ENCODE results near the gene TMEM272. TPM values are rescaled to one million over a fixed set of nuclear protein-coding genes. Genes with fewer than 3 reads are reported as not detected.

Gene TMEM272
- polyA plus RNA-seq, 1 donor: 1.1 TPM

DNA sequence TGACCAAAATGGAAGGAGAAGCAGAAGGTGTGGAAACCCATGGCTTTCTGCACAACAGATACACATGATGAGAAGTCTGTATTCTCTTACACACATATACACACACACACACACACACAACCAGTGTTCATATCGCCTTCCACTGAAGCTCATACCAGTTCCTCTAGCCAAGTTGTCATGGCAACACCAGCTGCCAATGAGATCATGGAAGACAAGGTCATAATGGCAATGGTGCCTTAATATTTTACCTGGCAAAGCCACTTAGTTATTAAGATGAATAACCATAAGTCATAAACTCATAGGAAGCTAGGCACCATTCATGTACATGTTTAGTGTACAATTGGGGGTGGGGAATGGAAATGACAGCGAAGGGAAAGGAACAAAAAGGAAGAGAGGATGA, 38.4 kb downstream of the TMEM272 start:
- Histone ChIP-seq H3K27ac (ENCODE audit: low read length) (no peak overlapping the region), H3K9me3 (ENCODE audit: control insufficient read depth, low read depth, low read length) (no peaks in the 10 kb centered on the region), H3K4me3 (ENCODE audit: low read length) (no peak overlapping the region), H3K36me3 (ENCODE audit: control insufficient read depth, insufficient read depth, low read length) (no peaks in the 10 kb centered on the region), H3K27me3 (ENCODE audit: control insufficient read depth, insufficient read depth, low read length) (no peaks in the 10 kb centered on the region), H3K4me1 (ENCODE audit: control insufficient read depth, insufficient read depth, low read length) (peaks cover 22% of the 10 kb centered on the region)
- DNase-seq: no peak
- 67% methylated on average over 1 of the region's 2 CpGs for WGBS (ENCODE audit: insufficient coverage, low lambda C conversion rate)

- no peaks in the 10 kb centered on the region for H3K36me3 ChIP-seq (ENCODE audit: control insufficient read depth, insufficient read depth, low read length)
- H3K27ac ChIP-seq (ENCODE audit: low read length): no peak overlapping the region
- DNase-seq: no peak
- WGBS (ENCODE audit: insufficient coverage, low lambda C conversion rate): no CpG with 5 or more reads among the region's 2 CpGs
- no peaks in the 10 kb centered on the region for H3K9me3 ChIP-seq (ENCODE audit: control insufficient read depth, low read depth, low read length)
- no peaks in the 10 kb centered on the region for H3K27me3 ChIP-seq (ENCODE audit: control insufficient read depth, insufficient read depth, low read length)
- H3K4me1 ChIP-seq (ENCODE audit: control insufficient read depth, insufficient read depth, low read length): peaks cover 24% of the 10 kb centered on the region
- H3K4me3 ChIP-seq (ENCODE audit: low read length): no peak overlapping the region
These were observed 39.1 kb downstream of the TMEM272 start for GRCh38 chr13:51805925-51806324.

GRCh38 chr13:51805313-51805712, 39.7 kb downstream of the TMEM272 start:
- H3K4me3 ChIP-seq (ENCODE audit: low read length): no peak overlapping the region
- H3K4me1 ChIP-seq (ENCODE audit: control insufficient read depth, insufficient read depth, low read length): peaks cover 24% of the 10 kb centered on the region
- H3K27ac ChIP-seq (ENCODE audit: low read length): no peak overlapping the region

DNA sequence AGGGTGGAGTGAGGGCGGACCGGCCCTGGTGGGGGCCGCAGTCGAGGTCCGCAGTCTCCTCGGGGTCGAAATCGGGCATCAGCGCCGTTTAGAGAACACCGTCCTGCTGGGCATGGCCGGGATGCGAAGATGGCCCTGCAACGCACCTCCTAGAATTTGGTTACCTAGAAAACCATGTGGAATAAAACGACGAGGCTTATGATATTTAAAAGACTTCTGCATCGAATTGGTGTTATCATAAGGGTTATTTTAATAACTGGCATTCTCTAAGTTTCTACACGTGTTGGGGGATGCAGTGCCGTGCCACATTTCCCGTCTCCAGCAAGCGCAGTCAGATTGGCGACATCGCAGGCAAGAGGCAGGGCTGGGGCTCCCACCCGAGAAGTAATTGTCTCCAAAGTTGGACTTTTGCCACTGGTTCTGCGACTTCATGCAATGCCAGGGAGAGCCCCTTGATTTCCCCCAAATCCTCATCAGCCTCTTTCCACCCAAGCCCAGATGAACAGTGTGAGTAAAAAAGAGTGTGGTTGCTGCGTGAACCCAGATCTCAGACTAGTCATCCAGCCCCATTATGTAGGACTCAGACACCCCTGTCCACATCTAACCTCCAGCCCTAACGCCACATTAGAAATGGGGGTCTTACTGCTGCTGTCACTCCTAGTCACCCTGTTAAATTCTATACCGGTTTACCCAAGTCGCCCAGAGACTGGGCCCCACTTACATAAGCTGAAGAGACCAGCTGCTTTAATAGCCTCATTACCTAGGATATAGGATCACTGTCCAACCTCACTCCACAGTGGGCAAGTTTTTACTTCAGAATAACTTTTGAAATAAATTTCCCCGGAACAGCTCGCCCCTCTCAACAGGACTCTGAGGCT, 40.4 kb downstream of the TMEM272 start:
- H3K27ac ChIP-seq (ENCODE audit: low read length): peak overlapping the region; percentile 94
- peak overlapping the region; percentile 85 for H3K4me3 ChIP-seq (ENCODE audit: low read length)
- no peaks in the 10 kb centered on the region for H3K9me3 ChIP-seq (ENCODE audit: control insufficient read depth, low read depth, low read length)
- no peaks in the 10 kb centered on the region for H3K27me3 ChIP-seq (ENCODE audit: control insufficient read depth, insufficient read depth, low read length)
- DNase-seq: no peak
- WGBS (ENCODE audit: insufficient coverage, low lambda C conversion rate): no CpG with 5 or more reads among the region's 31 CpGs
- H3K36me3 ChIP-seq (ENCODE audit: control insufficient read depth, insufficient read depth, low read length): no peaks in the 10 kb centered on the region
- peaks cover 24% of the 10 kb centered on the region for H3K4me1 ChIP-seq (ENCODE audit: control insufficient read depth, insufficient read depth, low read length)

More at GRCh38 chr13:51805313-51805712, 39.7 kb downstream of the TMEM272 start:
- H3K9me3 ChIP-seq (ENCODE audit: control insufficient read depth, low read depth, low read length): no peaks in the 10 kb centered on the region
- H3K36me3 ChIP-seq (ENCODE audit: control insufficient read depth, insufficient read depth, low read length): no peaks in the 10 kb centered on the region
- DNase-seq: no peak
- H3K27me3 ChIP-seq (ENCODE audit: control insufficient read depth, insufficient read depth, low read length): no peaks in the 10 kb centered on the region
- WGBS (ENCODE audit: insufficient coverage, low lambda C conversion rate): no CpG with 5 or more reads among the region's 4 CpGs

- peaks cover 24% of the 10 kb centered on the region for H3K4me1 ChIP-seq (ENCODE audit: control insufficient read depth, insufficient read depth, low read length)
- DNase-seq: peak; percentile 89 to 94
- no CpG with 5 or more reads among the region's 91 CpGs for WGBS (ENCODE audit: insufficient coverage, low lambda C conversion rate)
These were observed 41.3 kb downstream of the TMEM272 start, which contains the start of gene DHRS12 for GRCh38 chr13:51803422-51804294. DHRS12 (minus strand) TSS chr13:51804163; CDS start chr13:51799659, 4,504 bp downstream.

DNA sequence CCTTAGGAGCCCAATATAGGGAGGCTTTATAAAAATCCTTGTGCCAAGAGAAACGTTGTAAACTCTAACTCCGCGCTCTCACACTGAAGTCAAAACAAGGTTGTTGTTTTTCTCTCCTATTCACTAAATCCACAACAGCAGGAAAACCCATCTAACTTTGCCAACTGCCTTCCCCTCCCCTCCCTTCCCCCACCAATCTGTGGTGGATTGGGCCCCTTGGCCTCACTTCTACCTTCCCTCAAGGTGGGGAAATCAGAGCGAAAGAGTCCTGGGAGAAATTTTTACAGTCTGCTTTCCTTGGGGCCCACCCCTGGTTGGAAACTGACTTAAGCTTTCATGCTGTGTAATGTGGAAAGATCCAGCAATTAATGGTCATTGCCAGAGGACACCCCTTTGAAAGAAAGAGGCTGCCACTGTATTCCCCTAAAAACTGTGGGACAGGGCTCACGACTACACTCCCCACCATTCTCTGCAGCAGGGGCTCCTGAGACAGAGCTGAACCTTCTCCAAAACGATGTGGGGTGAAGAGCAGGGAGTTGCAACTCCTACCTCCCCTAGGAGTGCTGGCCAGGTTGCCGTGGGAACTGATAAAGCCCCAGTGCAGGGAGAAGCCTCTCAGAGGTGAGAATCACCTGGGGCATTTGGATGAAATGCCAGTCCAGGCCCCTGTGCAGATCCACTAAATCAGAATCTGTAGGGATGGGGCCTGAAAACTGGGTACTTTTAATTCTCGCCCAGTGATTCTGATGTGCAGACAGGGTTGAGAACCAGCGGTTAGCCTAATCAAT, 42.2 kb downstream of the TMEM272 start:
- peak in 1 of 2 donors; percentile 50 for DNase-seq
- Histone ChIP-seq H3K27me3 (ENCODE audit: control insufficient read depth, insufficient read depth, low read length) (no peaks in the 10 kb centered on the region), H3K4me1 (ENCODE audit: control insufficient read depth, insufficient read depth, low read length) (peaks cover 24% of the 10 kb centered on the region), H3K27ac (ENCODE audit: low read length) (peak overlapping the region; percentile 94), H3K9me3 (ENCODE audit: control insufficient read depth, low read depth, low read length) (no peaks in the 10 kb centered on the region), H3K4me3 (ENCODE audit: low read length) (peak overlapping the region; percentile 85), H3K36me3 (ENCODE audit: control insufficient read depth, insufficient read depth, low read length) (peaks cover 4% of the 10 kb centered on the region)
- no CpG with 5 or more reads among the region's 9 CpGs for WGBS (ENCODE audit: insufficient coverage, low lambda C conversion rate)

More at GRCh38 chr13:51803422-51804294, 41.3 kb downstream of the TMEM272 start, which contains the start of gene DHRS12:
- H3K36me3 ChIP-seq (ENCODE audit: control insufficient read depth, insufficient read depth, low read length): peaks cover 4% of the 10 kb centered on the region
- H3K27ac ChIP-seq (ENCODE audit: low read length): peak within 1 kb of the TSS; percentile 94
- no peaks in the 10 kb centered on the region for H3K27me3 ChIP-seq (ENCODE audit: control insufficient read depth, insufficient read depth, low read length)
- H3K4me3 ChIP-seq (ENCODE audit: low read length): peak within 1 kb of the TSS; percentile 85
- no peaks in the 10 kb centered on the region for H3K9me3 ChIP-seq (ENCODE audit: control insufficient read depth, low read depth, low read length)

DNA sequence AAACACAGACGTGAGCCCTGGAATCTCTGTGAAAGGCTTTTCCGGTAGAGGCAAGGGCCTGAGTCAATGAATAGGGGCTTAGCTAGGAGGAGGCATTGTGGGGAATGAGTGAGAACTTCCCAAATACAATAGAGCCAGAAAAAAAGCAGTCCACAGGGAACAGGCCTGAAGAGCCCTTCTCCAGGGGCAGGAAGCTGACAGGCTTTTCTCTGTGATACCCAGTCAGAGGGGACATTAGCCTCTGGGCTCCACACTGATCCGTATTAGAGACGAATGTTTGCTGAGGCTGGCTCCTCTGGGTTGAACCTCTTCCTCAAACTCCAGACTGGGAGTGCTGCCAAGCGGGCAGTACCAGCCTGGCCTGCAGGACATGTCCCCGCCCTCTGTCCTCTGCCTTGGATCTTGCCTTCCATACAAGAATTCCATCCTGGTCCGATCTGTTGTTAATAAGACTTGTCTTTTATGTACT, 43.3 kb downstream of the TMEM272 start:
- Histone ChIP-seq H3K4me3 (ENCODE audit: low read length) (no peak overlapping the region), H3K27ac (ENCODE audit: low read length) (peak overlapping the region; percentile 65), H3K9me3 (ENCODE audit: control insufficient read depth, low read depth, low read length) (no peaks in the 10 kb centered on the region), H3K4me1 (ENCODE audit: control insufficient read depth, insufficient read depth, low read length) (peaks cover 24% of the 10 kb centered on the region), H3K27me3 (ENCODE audit: control insufficient read depth, insufficient read depth, low read length) (no peaks in the 10 kb centered on the region), H3K36me3 (ENCODE audit: control insufficient read depth, insufficient read depth, low read length) (peaks cover 4% of the 10 kb centered on the region)
- no CpG with 5 or more reads among the region's 7 CpGs for WGBS (ENCODE audit: insufficient coverage, low lambda C conversion rate)
- DNase-seq: no peak

DNA sequence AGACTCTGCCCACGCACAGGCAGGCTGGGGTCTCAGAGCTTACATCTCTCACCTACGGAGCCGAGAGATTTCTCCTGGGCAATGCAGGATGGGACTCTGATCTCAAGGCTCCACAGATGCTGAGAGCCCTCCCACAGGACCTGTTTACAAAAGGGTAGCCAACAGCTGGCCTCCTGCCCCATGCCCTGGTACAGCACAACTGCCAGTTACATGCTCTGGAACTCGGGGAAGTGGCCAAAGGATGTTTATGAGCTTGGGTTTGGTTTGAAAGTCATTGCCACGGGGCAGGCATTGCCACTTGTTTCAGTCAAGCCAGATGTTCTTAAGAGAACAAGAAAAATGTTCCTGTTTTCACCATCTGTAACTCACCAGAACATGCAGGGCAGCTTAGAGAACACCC, 44.5 kb downstream of the TMEM272 start:
- Histone ChIP-seq H3K27ac (ENCODE audit: low read length) (no peak overlapping the region), H3K4me1 (ENCODE audit: control insufficient read depth, insufficient read depth, low read length) (peaks cover 24% of the 10 kb centered on the region), H3K4me3 (ENCODE audit: low read length) (no peak overlapping the region), H3K27me3 (ENCODE audit: control insufficient read depth, insufficient read depth, low read length) (no peaks in the 10 kb centered on the region), H3K9me3 (ENCODE audit: control insufficient read depth, low read depth, low read length) (no peaks in the 10 kb centered on the region), H3K36me3 (ENCODE audit: control insufficient read depth, insufficient read depth, low read length) (peaks cover 4% of the 10 kb centered on the region)
- DNase-seq: no peak
- WGBS (ENCODE audit: insufficient coverage, low lambda C conversion rate): no CpG with 5 or more reads among the region's 5 CpGs

DNA sequence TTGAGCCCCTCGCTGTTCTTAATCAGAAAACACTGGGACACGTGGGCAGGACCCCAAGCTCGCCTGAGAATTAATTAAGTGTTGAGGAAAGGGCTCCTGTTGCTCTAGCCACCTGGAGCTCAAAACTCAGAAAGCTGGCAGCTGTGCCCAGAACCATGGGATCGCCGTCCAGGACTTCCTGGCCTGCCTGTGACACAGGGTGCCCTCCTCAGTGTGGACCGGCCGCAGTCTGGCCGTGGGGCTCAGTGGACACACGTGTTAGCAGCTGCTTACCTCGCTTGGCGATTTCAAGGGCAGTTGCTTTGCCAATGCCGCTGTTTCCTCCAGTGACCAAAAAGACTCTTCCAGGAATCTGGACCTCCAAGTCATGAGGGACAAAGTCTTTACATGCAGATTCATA, 45.7 kb downstream of the TMEM272 start:
- H3K27me3 ChIP-seq (ENCODE audit: control insufficient read depth, insufficient read depth, low read length): no peaks in the 10 kb centered on the region
- no peak overlapping the region for H3K4me3 ChIP-seq (ENCODE audit: low read length)
- no peaks in the 10 kb centered on the region for H3K9me3 ChIP-seq (ENCODE audit: control insufficient read depth, low read depth, low read length)
- H3K27ac ChIP-seq (ENCODE audit: low read length): no peak overlapping the region
- peaks cover 4% of the 10 kb centered on the region for H3K36me3 ChIP-seq (ENCODE audit: control insufficient read depth, insufficient read depth, low read length)
- WGBS (ENCODE audit: insufficient coverage, low lambda C conversion rate): no CpG with 5 or more reads among the region's 12 CpGs
- no peak for DNase-seq
- peaks cover 17% of the 10 kb centered on the region for H3K4me1 ChIP-seq (ENCODE audit: control insufficient read depth, insufficient read depth, low read length)

All from large intestine (tissue), 3 donors.